Measurements from ENCODE around the gene HPCAL1.

- TF ChIP-seq CTCF (conservative IDR thresholded peaks at IDR 0.05; ENCODE audit: low read length): no peak
- TF ChIP-seq EZH2phosphoT487 (IDR thresholded peaks at IDR 0.05; ENCODE audit: borderline replicate concordance): no peak
Measured at GRCh38 chr2:10294077-10294476, 8.6 kb upstream of the HPCAL1 start.

All from Loucy (cell line).